Epithelial cell of alveolus of lung (primary cell): ENCODE data around the gene GVQW3. TPM values are rescaled to one million over a fixed set of nuclear protein-coding genes. Genes with fewer than 3 reads are reported as not detected.

Experiments
- total RNA-seq: library from RNA; depleted of rRNA; stranded (reverse); fragments of >200 nt; gene quantifications from 2 replicates; pipeline ENCODE4 v1.2.1, GENCODE V29; 2015

GVQW3 gene
- 0.65 and 1.7 TPM in 2 replicates for total RNA-seq

DNA sequence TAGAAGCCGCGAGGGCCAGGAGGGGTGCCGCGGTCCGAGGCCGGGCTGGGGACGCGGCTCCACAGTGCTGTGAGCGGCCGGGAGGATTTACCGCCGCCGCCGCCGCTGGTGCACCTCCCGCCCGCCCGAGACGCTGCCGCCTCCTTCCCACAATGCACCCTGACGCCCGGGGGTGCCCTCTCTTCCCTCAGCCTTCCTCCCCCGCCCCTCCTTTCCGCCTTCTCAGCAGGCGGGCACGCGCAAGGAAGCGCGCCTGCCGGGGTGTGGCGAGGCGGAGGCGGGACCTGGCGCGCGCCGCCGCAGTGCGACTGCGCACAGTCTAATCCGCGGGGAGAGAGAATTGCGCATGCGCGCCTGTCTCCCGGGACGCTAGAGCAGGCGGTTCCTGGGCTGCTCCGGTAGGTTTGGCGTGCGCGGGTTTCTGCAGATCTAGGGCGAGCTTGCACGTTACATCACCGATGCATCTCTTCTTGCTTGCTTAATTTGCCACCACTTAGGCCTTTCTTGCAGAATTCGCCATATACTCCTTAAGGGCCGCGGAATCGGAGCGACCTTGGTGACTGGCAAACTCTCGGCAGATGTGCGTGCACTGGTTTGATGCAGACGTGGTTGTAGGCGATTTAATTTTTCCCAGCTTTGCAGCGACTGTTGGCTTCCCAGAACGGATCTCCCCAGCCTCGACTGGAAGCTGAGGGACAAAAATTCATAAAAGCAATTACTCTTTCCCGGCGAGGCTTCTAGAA is at the start of gene GVQW3, which contains the start of gene THAP12:
Gene GVQW3 (plus strand): TSS at position 347 of the 743 bp plus-strand sequence. CDS start 506 bp downstream, outside the sequence.
Gene THAP12 (minus strand): TSS at position 156 of the 743 bp plus-strand sequence. CDS start 296 bp downstream, outside the sequence.

DNA sequence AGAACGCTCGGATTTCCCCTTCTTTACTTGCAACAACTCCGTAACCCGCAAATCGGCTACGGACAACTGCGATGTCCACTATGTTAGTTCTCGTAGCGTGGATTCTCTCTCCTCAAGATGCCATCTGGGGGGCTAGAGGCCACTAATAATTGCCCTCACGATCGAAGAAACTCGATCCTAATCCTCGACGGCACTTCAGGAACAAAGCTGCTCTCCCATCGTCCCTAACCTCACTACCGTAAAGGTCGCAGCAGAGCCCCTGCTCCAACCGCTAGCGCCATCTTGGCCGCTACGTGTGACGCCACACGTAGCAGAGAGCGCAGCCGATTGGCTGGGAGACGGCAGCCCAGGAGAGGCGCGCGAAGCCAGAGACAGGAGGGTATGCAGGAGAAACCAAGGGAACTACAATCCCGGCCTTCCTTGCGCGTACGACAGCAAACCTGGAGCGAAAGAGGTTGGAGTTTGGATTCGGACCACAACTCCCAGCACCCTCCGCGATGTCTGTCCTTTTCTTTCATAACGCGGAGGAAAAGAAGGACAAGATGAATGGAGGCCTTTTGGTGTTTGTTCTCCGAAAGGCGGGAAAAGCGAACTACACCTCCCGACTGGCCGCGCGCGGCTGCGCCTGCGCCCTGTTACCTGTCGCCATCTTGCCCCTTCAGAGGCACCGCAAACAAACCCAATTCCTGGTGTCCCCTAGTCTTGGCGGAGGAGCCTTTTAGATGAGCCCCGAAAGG is 63.4 kb downstream of the GVQW3 start, which contains the start of gene EMSY:
Gene EMSY (plus strand): TSS at position 635 of the 737 bp plus-strand sequence. CDS start 1,921 bp downstream, outside the sequence.

Other genes with a start within 250 kb of the GVQW3 start
- gene WNT11, start 174.8 kb upstream of the GVQW3 start, total RNA-seq: 0.91 TPM in 1 of 2 replicates, not detected in the other
- 31.9 and 34.9 TPM in 2 replicates for gene THAP12, start 191 bp upstream of the GVQW3 start, total RNA-seq
- gene EMSY, start 63.7 kb downstream of the GVQW3 start, total RNA-seq: 10.3 and 12.8 TPM in 2 replicates